CD4-positive, alpha-beta memory T cell (primary cell): ENCODE measurements around the gene SLC34A3. TPM values are rescaled to one million over a fixed set of nuclear protein-coding genes. Genes with fewer than 3 reads are reported as not detected.

Experiments
- CTCF ChIA-PET: fragments of 350-600 bp; sonication (Branson Sonifier 250); formaldehyde crosslinking; loops from one replicate; lab custom pipeline; 2021; ENCODE audit warnings: inconsistent platforms; ENCODE audit not compliant: partially characterized antibody; lab: Charles Lee
- POLR2A ChIA-PET: fragments of 350-600 bp; sonication (Branson Sonifier 250); formaldehyde crosslinking; loops from one replicate; lab custom pipeline; 2021; ENCODE audit not compliant: partially characterized antibody; lab: Charles Lee
- DNase-seq, 5 donors: peaks; one replicate each; pipeline versions ENCODE4 v3.0.0 to v3.0.0-alpha.2; 2020 to 2022; ENCODE audit warnings: mixed read lengths in 1 of 5
- H3K27ac ChIP-seq: one replicate; pipeline ENCODE4 v1.7.0; 2013; ENCODE audit warnings: low read depth, low read length
- H3K27me3 ChIP-seq: 2 replicates; pipeline ENCODE4 v1.7.0; 2013; ENCODE audit warnings: mild to moderate bottlenecking, low read length, moderate library complexity; ENCODE audit not compliant: insufficient read depth
- H3K36me3 ChIP-seq: 2 replicates; pipeline ENCODE4 v1.7.0; 2013; ENCODE audit warnings: mild to moderate bottlenecking, low read length, moderate library complexity; ENCODE audit not compliant: insufficient read depth
- H3K4me1 ChIP-seq: 2 replicates; pipeline ENCODE4 v1.7.0; 2013; ENCODE audit warnings: mild to moderate bottlenecking, low read length, moderate library complexity; ENCODE audit not compliant: insufficient read depth
- H3K4me3 ChIP-seq, 2 donors: one replicate each; pipeline ENCODE4 v1.7.0; 2013; ENCODE audit warnings: low read length in 2 of 2, mild to moderate bottlenecking in 1 of 2
- H3K9me3 ChIP-seq, 2 donors: one replicate each; pipeline ENCODE4 v1.7.0; 2013; ENCODE audit warnings: low read length in 2 of 2, control low read depth in 1 of 2; ENCODE audit not compliant: control insufficient read depth in 1 of 2
- H3K27ac Mint-ChIP-seq, 7 donors: one replicate each; pipeline ENCODE4 v1.8.0; 2020 to 2021; ENCODE audit warnings: mixed read lengths in 7 of 7, mild to moderate bottlenecking in 6 of 7, inconsistent platforms in 3 of 7, moderate library complexity in 3 of 7
- H3K27me3 Mint-ChIP-seq, 2 donors: one replicate each; pipeline ENCODE4 v1.8.0; 2020 to 2021; ENCODE audit warnings: mixed read lengths in 2 of 2
- H3K36me3 Mint-ChIP-seq, 2 donors: one replicate each; pipeline ENCODE4 v1.8.0; 2020 to 2021; ENCODE audit warnings: mixed read lengths in 2 of 2, inconsistent platforms in 1 of 2, mild to moderate bottlenecking in 1 of 2
- H3K4me1 Mint-ChIP-seq, 4 donors: one replicate each; pipeline ENCODE4 v1.8.0; 2020 to 2021; ENCODE audit warnings: mixed read lengths in 4 of 4, mild to moderate bottlenecking in 1 of 4
- H3K4me3 Mint-ChIP-seq, 8 donors: one replicate each; pipeline ENCODE4 v1.8.0; 2020 to 2021; ENCODE audit warnings: mixed read lengths in 8 of 8, mild to moderate bottlenecking in 7 of 8, moderate library complexity in 6 of 8, inconsistent platforms in 3 of 8
- H3K9me3 Mint-ChIP-seq, 8 donors: one replicate each; pipeline ENCODE4 v1.8.0; 2020 to 2021; ENCODE audit warnings: mixed read lengths in 8 of 8, mild to moderate bottlenecking in 5 of 8, inconsistent platforms in 3 of 8, moderate library complexity in 1 of 8
- intact Hi-C: fragments of 100-400 bp; cut with micrococcal nuclease; formaldehyde crosslinking; loops from one replicate; pipeline ENCODE4 v1.15.1; 2023
- polyA plus RNA-seq, 2 donors: library from polyadenylated mRNA; unstranded; fragments of 300-500 nt; fragmentation: Illumina TruSeq; gene quantifications; one replicate each; pipeline ENCODE4 v1.2.3, GENCODE V29; 2021
- total RNA-seq, 2 experiments: library from RNA; stranded (reverse); gene quantifications; one replicate each; pipeline ENCODE4 v1.2.3, GENCODE V29; 2021

SLC34A3 gene
- total and polyA plus RNA-seq, 4 experiments from 2014 or later = not detected

- peak overlapping the region in 1 of 2 donors; percentile 94 for H3K4me3 ChIP-seq
- CTCF ChIA-PET = interaction anchor here (1.1 to 1.5 kb wide), 2 partner anchors 17 to 20 kb away, joined by 4 to 5 read pairs; partner anchors contain the start of gene RNF224
- POLR2A ChIA-PET = interaction anchor here (1.4 to 11.9 kb wide), 6 partner anchors 16 to 120 kb away, joined by 4 to 169 read pairs (median 8); partner anchors contain the start of genes ANAPC2, MAN1B1, NELFB and RNF208
Observed at GRCh38 chr9:137206602-137207001, 24.1 kb upstream of the SLC34A3 start.

GRCh38 chr9:137211532-137211931 lies 19.2 kb upstream of the SLC34A3 start:
- ChIA-PET POLR2A (interaction anchor here (0.6 kb wide), 1 partner anchor 19 kb away, joined by 3 read pairs; no protein-coding TSS in a partner anchor), CTCF (no interaction called here)
- H3K4me1 ChIP-seq = peaks cover 8% of the 10 kb centered on the region
- no peaks in the 10 kb centered on the region for H3K9me3 ChIP-seq
- peaks cover 8 to 9% of the 10 kb centered on the region in 2 donors for H3K36me3 Mint-ChIP-seq
- H3K27ac Mint-ChIP-seq = peak overlapping the region in 3 of 7 donors; percentile 35 to 71 (median 52)
- H3K4me3 ChIP-seq = no peak overlapping the region
- H3K4me1 Mint-ChIP-seq = peaks cover 11 to 17% (median 14%) of the 10 kb centered on the region in 4 donors
- no peak overlapping the region for H3K27ac ChIP-seq
- H3K27me3 Mint-ChIP-seq = no peaks in the 10 kb centered on the region
- no peaks in the 10 kb centered on the region for H3K36me3 ChIP-seq
- no peak for DNase-seq
- intact Hi-C loops = no loop called here
- H3K4me3 Mint-ChIP-seq = no peak overlapping the region
- no peaks in the 10 kb centered on the region for H3K9me3 Mint-ChIP-seq
- H3K27me3 ChIP-seq = no peaks in the 10 kb centered on the region

More at GRCh38 chr9:137206602-137207001, 24.1 kb upstream of the SLC34A3 start:
- H3K4me1 Mint-ChIP-seq = peaks cover 26 to 49% (median 40%) of the 10 kb centered on the region in 4 donors
- H3K9me3 Mint-ChIP-seq = no peaks in the 10 kb centered on the region
- H3K4me3 Mint-ChIP-seq = peak overlapping the region; percentile 88 to 96 (median 94)
- Histone ChIP-seq H3K27ac (peak overlapping the region; percentile 94), H3K27me3 (no peaks in the 10 kb centered on the region), H3K9me3 (no peaks in the 10 kb centered on the region), H3K36me3 (no peaks in the 10 kb centered on the region), H3K4me1 (peaks cover 43% of the 10 kb centered on the region)
- no peak for DNase-seq
- no peaks in the 10 kb centered on the region for H3K27me3 Mint-ChIP-seq
- peaks cover 9 to 15% of the 10 kb centered on the region in 2 donors for H3K36me3 Mint-ChIP-seq
- peak overlapping the region; percentile 83 to 96 (median 92) for H3K27ac Mint-ChIP-seq
- intact Hi-C loops = no loop called here

GRCh38 chr9:137212520-137212919 lies 18.2 kb upstream of the SLC34A3 start:
- CTCF ChIA-PET = no interaction called here
- no peaks in the 10 kb centered on the region for H3K27me3 ChIP-seq
- Mint-ChIP-seq H3K36me3 (peaks cover 2 to 6% of the 10 kb centered on the region in 2 donors), H3K4me3 (no peak overlapping the region), H3K4me1 (peaks cover under 1 to 7% (median 5%) of the 10 kb centered on the region in 4 donors), H3K27me3 (no peaks in the 10 kb centered on the region), H3K9me3 (no peaks in the 10 kb centered on the region), H3K27ac (no peak overlapping the region)
- POLR2A ChIA-PET = no interaction called here
- no peak for DNase-seq
- no peak overlapping the region for H3K4me3 ChIP-seq
- no peaks in the 10 kb centered on the region for H3K9me3 ChIP-seq
- no peaks in the 10 kb centered on the region for H3K4me1 ChIP-seq
- H3K27ac ChIP-seq = no peak overlapping the region
- intact Hi-C loops = no loop called here
- H3K36me3 ChIP-seq = no peaks in the 10 kb centered on the region

GRCh38 chr9:137213160-137214060 lies 17.3 kb upstream of the SLC34A3 start:
- POLR2A ChIA-PET = interaction anchor here (1.6 kb wide), 1 partner anchor 8 kb away, joined by 7 read pairs; the partner anchor contains the start of genes NDOR1 and TMEM203
- H3K36me3 ChIP-seq = no peaks in the 10 kb centered on the region
- CTCF ChIA-PET = no interaction called here
- H3K4me3 Mint-ChIP-seq = no peak overlapping the region
- H3K4me3 ChIP-seq = no peak overlapping the region
- no peaks in the 10 kb centered on the region for H3K9me3 ChIP-seq
- H3K9me3 Mint-ChIP-seq = no peaks in the 10 kb centered on the region
- peaks cover 0 to 4% of the 10 kb centered on the region in 2 donors for H3K36me3 Mint-ChIP-seq
- no peak overlapping the region for H3K27ac ChIP-seq
- peak overlapping the region in 1 of 7 donors; percentile 27 for H3K27ac Mint-ChIP-seq
- intact Hi-C loops = no loop called here
- H3K27me3 ChIP-seq = no peaks in the 10 kb centered on the region
- peaks cover 0 to 4% (median 2%) of the 10 kb centered on the region in 4 donors for H3K4me1 Mint-ChIP-seq
- H3K4me1 ChIP-seq = no peaks in the 10 kb centered on the region
- no peak for DNase-seq
- no peaks in the 10 kb centered on the region for H3K27me3 Mint-ChIP-seq

GRCh38 chr9:137214620-137215019 lies 16.1 kb upstream of the SLC34A3 start:
- Histone ChIP-seq H3K36me3 (no peaks in the 10 kb centered on the region), H3K27me3 (no peaks in the 10 kb centered on the region), H3K4me1 (no peaks in the 10 kb centered on the region), H3K4me3 (no peak overlapping the region), H3K9me3 (no peaks in the 10 kb centered on the region), H3K27ac (no peak overlapping the region)
- Mint-ChIP-seq H3K9me3 (no peaks in the 10 kb centered on the region), H3K36me3 (no peaks in the 10 kb centered on the region), H3K27ac (peak overlapping the region in 1 of 7 donors; percentile 27), H3K4me3 (no peak overlapping the region), H3K4me1 (peaks cover 0 to 1% (median 0%) of the 10 kb centered on the region in 4 donors), H3K27me3 (no peaks in the 10 kb centered on the region)
- ChIA-PET CTCF (interaction anchor here (3.0 kb wide), 1 partner anchor 22 kb away, joined by 10 read pairs; no protein-coding TSS in a partner anchor), POLR2A (interaction anchor here (1.6 kb wide), 1 partner anchor 9 kb away, joined by 7 read pairs; the partner anchor contains the start of genes NDOR1 and TMEM203)
- DNase-seq = no peak
- intact Hi-C loops = no loop called here

- no peak overlapping the region for H3K27ac ChIP-seq
Observed at GRCh38 chr9:137215196-137215986, 15.3 kb upstream of the SLC34A3 start.

More at GRCh38 chr9:137215196-137215986, 15.3 kb upstream of the SLC34A3 start:
- H3K27me3 ChIP-seq = no peaks in the 10 kb centered on the region
- H3K4me3 ChIP-seq = no peak overlapping the region
- H3K4me3 Mint-ChIP-seq = no peak overlapping the region
- no peak for DNase-seq
- no peaks in the 10 kb centered on the region for H3K36me3 ChIP-seq
- H3K9me3 Mint-ChIP-seq = no peaks in the 10 kb centered on the region
- H3K27me3 Mint-ChIP-seq = no peaks in the 10 kb centered on the region
- H3K4me1 Mint-ChIP-seq = peaks cover 0 to 1% (median 0%) of the 10 kb centered on the region in 4 donors
- POLR2A ChIA-PET = interaction anchor here (0.8 to 1.6 kb wide), 2 partner anchors 10 to 30 kb away, joined by 3 to 7 read pairs; partner anchors contain the start of genes NDOR1 and TMEM203
- CTCF ChIA-PET = interaction anchor here (1.6 to 3.0 kb wide), 2 partner anchors 21 to 24 kb away, joined by 4 to 10 read pairs; no protein-coding TSS in a partner anchor
- H3K27ac Mint-ChIP-seq = peak overlapping the region in 1 of 7 donors; percentile 27
- no peaks in the 10 kb centered on the region for H3K9me3 ChIP-seq
- no peaks in the 10 kb centered on the region for H3K36me3 Mint-ChIP-seq
- intact Hi-C loops = no loop called here
- no peaks in the 10 kb centered on the region for H3K4me1 ChIP-seq
